ENCODE data around the gene SLC39A11.
A peak's percentile ranks its signal among the peaks of the same experiment; 100 is the strongest.

The SLC39A11 gene

DNA sequence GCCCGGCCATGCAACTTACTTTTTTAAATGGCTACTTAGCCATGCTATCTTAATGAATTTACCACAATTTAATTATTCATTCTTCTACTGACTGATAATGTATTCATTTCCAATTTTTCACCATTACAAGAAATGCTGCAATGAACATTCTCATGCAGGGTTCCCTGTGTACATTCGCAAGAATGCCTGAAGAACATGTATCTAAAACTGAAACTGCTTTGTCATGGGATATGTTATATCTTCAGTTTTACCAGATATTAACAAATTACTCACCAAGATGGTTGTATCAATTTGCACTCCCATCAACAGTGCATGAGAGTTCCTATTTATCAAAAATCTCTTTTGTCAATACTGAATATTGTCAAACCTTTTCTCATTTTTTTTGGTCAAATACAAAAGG is 100.8 kb downstream of the SLC39A11 start:
- TF ChIP-seq, protein P1, sequence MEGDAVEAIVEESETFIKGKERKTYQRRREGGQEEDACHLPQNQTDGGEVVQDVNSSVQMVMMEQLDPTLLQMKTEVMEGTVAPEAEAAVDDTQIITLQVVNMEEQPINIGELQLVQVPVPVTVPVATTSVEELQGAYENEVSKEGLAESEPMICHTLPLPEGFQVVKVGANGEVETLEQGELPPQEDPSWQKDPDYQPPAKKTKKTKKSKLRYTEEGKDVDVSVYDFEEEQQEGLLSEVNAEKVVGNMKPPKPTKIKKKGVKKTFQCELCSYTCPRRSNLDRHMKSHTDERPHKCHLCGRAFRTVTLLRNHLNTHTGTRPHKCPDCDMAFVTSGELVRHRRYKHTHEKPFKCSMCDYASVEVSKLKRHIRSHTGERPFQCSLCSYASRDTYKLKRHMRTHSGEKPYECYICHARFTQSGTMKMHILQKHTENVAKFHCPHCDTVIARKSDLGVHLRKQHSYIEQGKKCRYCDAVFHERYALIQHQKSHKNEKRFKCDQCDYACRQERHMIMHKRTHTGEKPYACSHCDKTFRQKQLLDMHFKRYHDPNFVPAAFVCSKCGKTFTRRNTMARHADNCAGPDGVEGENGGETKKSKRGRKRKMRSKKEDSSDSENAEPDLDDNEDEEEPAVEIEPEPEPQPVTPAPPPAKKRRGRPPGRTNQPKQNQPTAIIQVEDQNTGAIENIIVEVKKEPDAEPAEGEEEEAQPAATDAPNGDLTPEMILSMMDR (IDR thresholded peaks at IDR 0.05; ENCODE audit: low read depth, low read length, missing control alignments), result no peak
- DNase-seq (ENCODE audit: extremely low read depth, low read depth), result no peak

DNA sequence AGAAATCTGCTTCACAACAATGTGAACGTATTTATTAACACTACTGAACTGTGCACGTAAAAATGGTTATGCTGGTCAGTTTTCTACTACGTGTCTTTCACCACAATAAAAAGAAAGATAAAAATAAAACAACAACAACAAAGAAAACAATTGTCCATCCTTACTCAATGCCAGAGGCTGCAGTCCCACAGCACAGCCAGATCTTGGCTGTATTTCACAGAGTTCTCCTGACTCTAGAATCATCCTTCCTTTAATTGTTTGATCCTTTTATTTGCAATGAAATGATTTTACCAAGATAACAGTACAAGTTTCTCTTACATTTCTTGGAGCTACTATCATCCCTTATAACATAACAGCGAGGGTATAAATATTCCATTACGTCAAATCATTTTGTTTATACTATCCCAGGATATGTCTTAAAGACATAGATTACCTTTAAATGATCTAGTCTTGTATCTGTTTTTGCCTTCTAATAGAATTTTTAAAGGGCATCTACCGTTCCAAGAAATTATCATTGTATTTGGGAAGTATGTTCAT is 103.3 kb downstream of the SLC39A11 start:
- no peak for DNase-seq (ENCODE audit: extremely low read depth, low read depth)

More for the DNA sequence above, 100.8 kb downstream of the SLC39A11 start:
- no peak overlapping the region for H3K4me3 ChIP-seq (replicated peaks; ENCODE audit: low read depth, low read length)

DNA sequence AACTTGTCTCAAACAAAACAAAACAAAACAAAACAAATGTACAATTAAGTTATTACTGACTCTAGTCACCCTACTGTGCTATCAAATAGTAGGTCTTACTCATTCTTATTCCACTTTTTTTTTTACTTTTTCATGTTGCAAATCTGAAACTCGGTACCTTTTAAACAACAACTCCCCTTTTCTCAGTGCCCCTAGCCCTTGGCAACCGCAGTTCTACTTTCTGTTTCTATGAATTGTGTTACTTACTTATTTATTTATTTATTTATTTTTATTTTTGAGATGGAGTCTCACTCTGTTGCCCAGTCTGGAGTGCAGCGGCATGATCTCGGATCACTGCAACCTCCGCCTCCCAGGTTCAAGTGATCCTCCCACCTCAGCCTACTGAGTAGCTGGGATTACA is 104.0 kb downstream of the SLC39A11 start:
- H3K4me3 ChIP-seq (replicated peaks; ENCODE audit: low read depth, low read length), result no peak overlapping the region
- DNase-seq (ENCODE audit: extremely low read depth, low read depth), result no peak
- TF ChIP-seq, protein P1 (IDR thresholded peaks at IDR 0.05; ENCODE audit: low read depth, low read length, missing control alignments), result no peak

More for the DNA sequence above, 103.3 kb downstream of the SLC39A11 start:
- TF ChIP-seq, protein P1 (IDR thresholded peaks at IDR 0.05; ENCODE audit: low read depth, low read length, missing control alignments), result no peak
- H3K4me3 ChIP-seq (replicated peaks; ENCODE audit: low read depth, low read length), result no peak overlapping the region

DNA sequence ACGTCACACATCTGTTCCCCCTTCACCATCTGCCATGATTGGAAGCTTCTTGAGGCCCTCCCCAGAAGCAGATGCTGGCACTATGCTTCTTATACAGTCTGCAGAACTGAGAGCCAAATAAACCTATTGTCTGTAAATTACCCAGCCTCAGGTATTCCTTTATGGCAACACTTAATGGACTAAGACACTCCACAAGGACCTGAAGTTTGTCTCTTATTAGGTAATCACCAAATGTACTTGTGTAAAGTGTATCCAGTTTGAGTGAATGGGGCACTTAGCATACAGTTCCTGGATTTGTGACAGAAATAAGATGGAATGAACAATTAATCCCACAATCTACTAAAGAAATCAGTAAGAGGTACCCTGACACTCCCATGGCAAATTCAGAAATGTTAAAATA is 105.3 kb downstream of the SLC39A11 start:
- no peak overlapping the region for H3K4me3 ChIP-seq (replicated peaks; ENCODE audit: low read depth, low read length)
- no peak for DNase-seq (ENCODE audit: extremely low read depth, low read depth)
- TF ChIP-seq, protein P1 (IDR thresholded peaks at IDR 0.05; ENCODE audit: low read depth, low read length, missing control alignments), result no peak

DNA sequence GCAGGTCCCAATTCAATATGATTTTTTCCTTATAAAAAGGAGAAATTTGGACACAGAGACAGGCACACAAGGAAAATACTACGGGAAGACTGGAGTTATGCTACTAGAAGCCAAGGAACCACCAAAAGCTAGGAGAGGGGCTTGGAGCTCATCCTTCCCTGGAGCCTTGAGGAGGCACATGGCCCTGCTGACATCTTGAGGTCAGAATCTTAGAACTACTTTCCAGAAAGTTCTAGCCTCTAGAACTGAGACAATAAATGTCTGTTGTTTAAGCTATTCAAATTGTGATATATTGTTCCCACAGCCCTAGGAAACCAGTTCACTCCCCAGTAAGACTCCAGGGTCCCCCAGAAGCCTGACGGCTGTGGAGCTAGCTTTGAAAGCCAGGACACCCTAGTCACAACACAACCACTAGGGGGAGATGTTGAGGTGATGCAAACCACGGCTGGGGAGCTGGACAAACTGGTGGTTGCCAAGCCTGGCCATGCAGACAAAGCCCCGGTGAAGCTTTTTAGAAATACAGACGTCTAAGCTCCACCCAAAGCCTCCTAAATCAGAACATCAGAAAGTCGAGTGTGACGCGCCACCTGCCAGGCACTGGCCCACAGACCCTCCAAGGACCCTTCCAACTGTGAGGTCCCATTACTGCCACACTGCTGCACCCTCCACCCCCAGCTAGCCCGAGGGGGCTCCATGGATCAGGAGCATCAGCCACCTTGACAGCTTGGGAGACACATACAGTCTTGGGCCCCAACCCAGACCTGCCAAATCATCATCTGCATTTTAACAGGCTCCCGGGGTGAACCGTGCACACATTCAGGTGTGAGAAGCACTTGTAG is 106.4 kb downstream of the SLC39A11 start:
- no peak overlapping the region for H3K4me3 ChIP-seq (replicated peaks; ENCODE audit: low read depth, low read length)
- DNase-seq (ENCODE audit: extremely low read depth, low read depth), result no peak
- TF ChIP-seq, protein P1 (IDR thresholded peaks at IDR 0.05; ENCODE audit: low read depth, low read length, missing control alignments), result peak; percentile 83

DNA sequence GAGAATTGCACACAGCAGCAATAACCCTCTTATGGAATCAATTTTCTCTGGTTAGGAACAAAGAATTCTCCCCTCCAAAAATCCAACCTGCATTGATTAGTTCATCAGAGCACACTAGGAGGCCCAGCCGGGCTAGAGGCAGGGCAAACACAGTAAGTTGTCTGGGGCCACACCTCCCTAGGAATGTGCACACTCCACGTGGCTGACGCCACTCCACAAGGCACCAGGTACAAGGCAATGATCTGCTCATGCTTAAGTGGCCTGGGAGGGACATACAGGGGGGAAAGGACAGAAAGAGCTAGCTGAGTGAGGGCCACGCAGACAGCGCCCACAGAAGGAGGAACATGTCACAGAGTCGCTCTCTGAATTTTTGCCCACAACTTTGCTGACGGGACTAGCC is 107.6 kb downstream of the SLC39A11 start:
- no peak overlapping the region for H3K4me3 ChIP-seq (replicated peaks; ENCODE audit: low read depth, low read length)
- no peak for DNase-seq (ENCODE audit: extremely low read depth, low read depth)

More for the DNA sequence above, 107.6 kb downstream of the SLC39A11 start:
- TF ChIP-seq, protein P1 (IDR thresholded peaks at IDR 0.05; ENCODE audit: low read depth, low read length, missing control alignments), result no peak
